Measurements from ENCODE around the gene CXCL12.

Gene CXCL12

DNA sequence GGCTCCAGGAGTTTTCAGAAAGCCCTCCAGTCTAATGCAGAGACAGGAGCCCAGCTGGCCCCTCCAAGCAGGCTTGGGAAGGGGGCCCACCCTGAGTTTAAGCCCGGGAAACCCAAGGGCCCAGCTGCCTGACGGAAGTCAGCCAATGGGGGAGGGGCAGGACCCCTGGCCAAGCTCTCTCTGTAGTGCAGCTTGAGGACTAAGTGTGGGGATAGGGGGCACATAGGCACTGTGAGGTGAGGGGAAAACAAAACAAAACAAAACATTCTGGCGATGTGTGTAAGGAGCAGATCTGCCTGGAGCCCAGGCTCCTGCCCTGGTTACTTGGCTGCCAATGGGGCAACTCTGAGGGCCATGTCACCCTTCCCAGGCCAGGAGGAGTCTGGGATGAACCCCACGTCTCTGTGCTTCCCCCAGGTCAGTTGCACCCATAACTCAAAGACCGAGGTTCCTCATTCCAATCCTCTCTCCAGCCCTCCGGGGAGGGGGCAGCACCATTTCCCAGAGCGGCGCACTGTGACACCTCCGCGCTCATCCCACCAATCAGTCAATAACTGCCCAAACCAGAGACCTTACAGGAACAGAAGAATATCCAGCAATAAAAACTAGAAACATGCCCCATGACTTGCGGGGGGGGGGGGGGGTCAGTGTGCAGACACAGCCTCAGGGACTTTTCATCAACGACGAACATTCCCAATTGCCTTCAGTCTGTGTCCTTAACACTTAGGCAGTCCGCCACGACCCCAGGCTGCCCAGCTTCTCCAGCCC, 1.7 kb downstream of the CXCL12 start:
- Histone ChIP-seq H3K36me3 (ENCODE audit: insufficient read depth, low read length) (peaks cover 25% of the 10 kb centered on the region), H3K27ac (ENCODE audit: low read depth, low read length) (peak overlapping the region; percentile 79; the same call in 1 of the 2 replicates), H3K27me3 (ENCODE audit: insufficient read depth, low read length) (peaks cover 43% of the 10 kb centered on the region), H3K4me1 (ENCODE audit: insufficient read depth, low read length) (peaks cover 33% of the 10 kb centered on the region), H3K9ac (ENCODE audit: low read depth, low read length) (0 out of 2 replicates have a peak overlapping the region, but pooled peaks have one; percentile 4), H3K4me3 (ENCODE audit: low read length) (peak overlapping the region; percentile 72), H3K9me3 (ENCODE audit: insufficient read depth, low read depth, low read length) (no peaks in the 10 kb centered on the region)
- 11% methylated on average over 15 of the region's 15 CpGs for WGBS

GRCh38 chr10:44382131-44382858, 2.6 kb downstream of the CXCL12 start:
- Histone ChIP-seq H3K9ac (ENCODE audit: low read depth, low read length) (0 out of 2 replicates have a peak overlapping the region, but pooled peaks have one; percentile 14), H3K27me3 (ENCODE audit: insufficient read depth, low read length) (peaks cover 43% of the 10 kb centered on the region), H3K4me3 (ENCODE audit: low read length) (peak overlapping the region; percentile 72), H3K27ac (ENCODE audit: low read depth, low read length) (peak overlapping the region; percentile 79), H3K4me1 (ENCODE audit: insufficient read depth, low read length) (peaks cover 33% of the 10 kb centered on the region), H3K9me3 (ENCODE audit: insufficient read depth, low read depth, low read length) (no peaks in the 10 kb centered on the region), H3K36me3 (ENCODE audit: insufficient read depth, low read length) (peaks cover 33% of the 10 kb centered on the region)
- WGBS = 3% methylated on average over 10 of the region's 10 CpGs

GRCh38 chr10:44380829-44381600, 3.9 kb downstream of the CXCL12 start:
- H3K4me1 ChIP-seq (ENCODE audit: insufficient read depth, low read length) = peaks cover 33% of the 10 kb centered on the region
- H3K27ac ChIP-seq (ENCODE audit: low read depth, low read length) = peak overlapping the region; percentile 11; the same call in 1 of the 2 replicates
- H3K36me3 ChIP-seq (ENCODE audit: insufficient read depth, low read length) = peaks cover 46% of the 10 kb centered on the region
- 92% methylated on average over 7 of the region's 8 CpGs for WGBS
- H3K4me3 ChIP-seq (ENCODE audit: low read length) = no peak overlapping the region
- no peak overlapping the region for H3K9ac ChIP-seq (ENCODE audit: low read depth, low read length)
- H3K27me3 ChIP-seq (ENCODE audit: insufficient read depth, low read length) = peaks cover 33% of the 10 kb centered on the region
- no peaks in the 10 kb centered on the region for H3K9me3 ChIP-seq (ENCODE audit: insufficient read depth, low read depth, low read length)

- H3K9me3 ChIP-seq (ENCODE audit: insufficient read depth, low read depth, low read length) = no peaks in the 10 kb centered on the region
- no peak overlapping the region for H3K27ac ChIP-seq (ENCODE audit: low read depth, low read length)
- peaks cover 54% of the 10 kb centered on the region for H3K36me3 ChIP-seq (ENCODE audit: insufficient read depth, low read length)
- WGBS = 89% methylated on average over 4 of the region's 4 CpGs
- peaks cover 33% of the 10 kb centered on the region for H3K4me1 ChIP-seq (ENCODE audit: insufficient read depth, low read length)
- peaks cover 23% of the 10 kb centered on the region for H3K27me3 ChIP-seq (ENCODE audit: insufficient read depth, low read length)
- H3K9ac ChIP-seq (ENCODE audit: low read depth, low read length) = no peak overlapping the region
- H3K4me3 ChIP-seq (ENCODE audit: low read length) = no peak overlapping the region
Observed at GRCh38 chr10:44379907-44380306, 5.0 kb downstream of the CXCL12 start.

- Histone ChIP-seq H3K27me3 (ENCODE audit: insufficient read depth, low read length) (peaks cover 12% of the 10 kb centered on the region), H3K9ac (ENCODE audit: low read depth, low read length) (no peak overlapping the region), H3K27ac (ENCODE audit: low read depth, low read length) (no peak overlapping the region), H3K36me3 (ENCODE audit: insufficient read depth, low read length) (peaks cover 66% of the 10 kb centered on the region), H3K4me1 (ENCODE audit: insufficient read depth, low read length) (peaks cover 33% of the 10 kb centered on the region), H3K9me3 (ENCODE audit: insufficient read depth, low read depth, low read length) (no peaks in the 10 kb centered on the region), H3K4me3 (ENCODE audit: low read length) (no peak overlapping the region)
- 96% methylated on average over 14 of the region's 14 CpGs for WGBS
Observed at GRCh38 chr10:44378626-44379025, 6.3 kb downstream of the CXCL12 start.

GRCh38 chr10:44377651-44378310, 7.1 kb downstream of the CXCL12 start:
- peaks cover 3% of the 10 kb centered on the region; the same call in 1 of the 2 replicates for H3K27me3 ChIP-seq (ENCODE audit: insufficient read depth, low read length)
- H3K4me3 ChIP-seq (ENCODE audit: low read length) = no peak overlapping the region
- 97% methylated on average over 16 of the region's 16 CpGs for WGBS
- peaks cover 28% of the 10 kb centered on the region for H3K4me1 ChIP-seq (ENCODE audit: insufficient read depth, low read length)
- peaks cover 72% of the 10 kb centered on the region for H3K36me3 ChIP-seq (ENCODE audit: insufficient read depth, low read length)
- H3K27ac ChIP-seq (ENCODE audit: low read depth, low read length) = no peak overlapping the region
- no peaks in the 10 kb centered on the region for H3K9me3 ChIP-seq (ENCODE audit: insufficient read depth, low read depth, low read length)
- no peak overlapping the region for H3K9ac ChIP-seq (ENCODE audit: low read depth, low read length)

DNA sequence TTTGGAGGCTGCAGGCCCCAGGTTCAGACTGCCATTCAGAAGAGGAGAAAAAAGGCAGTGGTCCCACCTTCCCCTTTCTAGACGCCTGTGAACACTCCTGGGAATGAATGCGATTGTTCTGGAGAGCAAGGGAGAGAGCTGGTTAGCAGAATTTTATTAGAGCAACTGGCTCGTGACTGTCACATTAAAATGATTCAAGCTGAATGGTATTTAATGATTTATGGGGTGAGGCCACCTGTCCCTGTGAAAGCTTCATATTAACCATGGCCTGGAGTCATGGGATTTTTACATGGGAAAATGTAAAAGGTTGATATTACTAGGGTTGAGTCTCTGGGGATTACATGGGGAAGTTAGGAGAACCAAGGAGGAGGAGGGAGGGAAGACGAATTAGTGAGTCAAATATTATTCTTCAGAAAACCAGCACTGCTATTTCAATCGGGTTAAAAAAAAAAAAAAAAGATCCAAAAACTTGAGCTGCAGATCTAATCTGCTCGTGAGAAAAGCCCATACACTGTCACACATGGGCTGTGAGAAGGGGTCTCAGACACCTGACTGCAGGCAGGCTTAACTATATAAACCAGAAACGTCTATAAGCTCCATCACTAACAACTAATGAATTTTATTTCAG, 8.3 kb downstream of the CXCL12 start:
- Histone ChIP-seq H3K27me3 (ENCODE audit: insufficient read depth, low read length) (no peaks in the 10 kb centered on the region), H3K36me3 (ENCODE audit: insufficient read depth, low read length) (peaks cover 73% of the 10 kb centered on the region), H3K9ac (ENCODE audit: low read depth, low read length) (no peak overlapping the region), H3K9me3 (ENCODE audit: insufficient read depth, low read depth, low read length) (no peaks in the 10 kb centered on the region), H3K4me3 (ENCODE audit: low read length) (no peak overlapping the region), H3K4me1 (ENCODE audit: insufficient read depth, low read length) (peaks cover 23% of the 10 kb centered on the region), H3K27ac (ENCODE audit: low read depth, low read length) (no peak overlapping the region)
- 87% methylated on average over 7 of the region's 7 CpGs for WGBS

DNA sequence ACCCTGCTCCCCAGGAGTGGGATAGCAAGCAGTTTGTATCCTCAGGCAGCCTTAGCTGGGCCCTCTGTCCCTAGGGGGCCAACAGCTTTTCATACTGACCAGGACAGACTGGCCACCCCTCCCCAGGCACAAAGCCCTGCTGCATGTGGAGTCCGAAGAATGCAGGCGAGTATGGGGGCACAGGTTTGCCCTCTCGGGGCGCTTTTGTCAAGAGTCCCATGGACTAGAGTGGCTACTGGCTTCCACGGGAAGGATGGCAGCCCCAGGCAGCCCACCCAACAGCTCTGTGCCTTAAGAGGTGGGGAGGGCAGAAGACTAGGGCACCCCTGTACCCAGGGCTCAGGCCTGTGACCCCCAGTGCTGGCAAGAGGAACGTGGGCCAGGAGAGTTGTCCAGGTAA, 10.7 kb downstream of the CXCL12 start:
- H3K4me1 ChIP-seq (ENCODE audit: insufficient read depth, low read length) = peaks cover 27% of the 10 kb centered on the region
- H3K9me3 ChIP-seq (ENCODE audit: insufficient read depth, low read depth, low read length) = no peaks in the 10 kb centered on the region
- H3K4me3 ChIP-seq (ENCODE audit: low read length) = no peak overlapping the region
- WGBS = 97% methylated on average over 6 of the region's 6 CpGs
- no peaks in the 10 kb centered on the region for H3K27me3 ChIP-seq (ENCODE audit: insufficient read depth, low read length)
- H3K27ac ChIP-seq (ENCODE audit: low read depth, low read length) = no peak overlapping the region
- H3K36me3 ChIP-seq (ENCODE audit: insufficient read depth, low read length) = peaks cover 58% of the 10 kb centered on the region
- no peak overlapping the region for H3K9ac ChIP-seq (ENCODE audit: low read depth, low read length)

- WGBS = 96% methylated on average over 27 of the region's 27 CpGs
- Histone ChIP-seq H3K4me3 (ENCODE audit: low read length) (no peak overlapping the region), H3K4me1 (ENCODE audit: insufficient read depth, low read length) (peaks cover 27% of the 10 kb centered on the region)
Observed at GRCh38 chr10:44373341-44373995, 11.4 kb downstream of the CXCL12 start.

DNA sequence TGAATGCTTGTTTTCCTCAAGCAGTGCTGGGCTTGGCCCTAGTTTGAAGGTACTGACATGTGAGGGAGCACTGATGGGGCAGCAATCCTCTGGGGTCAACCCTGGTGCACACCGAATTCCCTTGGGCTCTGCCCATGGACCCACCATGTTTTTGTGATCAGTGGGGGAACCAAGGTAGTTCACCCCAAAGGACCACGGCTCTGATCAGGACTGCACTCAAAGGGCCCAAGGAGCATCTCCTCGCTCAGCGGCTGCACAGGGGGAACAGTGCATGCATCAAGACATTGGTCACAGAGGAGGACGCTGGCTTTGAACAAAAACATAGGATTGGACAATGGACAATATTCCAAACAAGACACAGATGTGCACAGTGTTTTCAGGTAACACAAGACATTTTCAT, 12.7 kb downstream of the CXCL12 start:
- no peaks in the 10 kb centered on the region for H3K27me3 ChIP-seq (ENCODE audit: insufficient read depth, low read length)
- H3K4me1 ChIP-seq (ENCODE audit: insufficient read depth, low read length) = peaks cover 27% of the 10 kb centered on the region
- peaks cover 38% of the 10 kb centered on the region for H3K36me3 ChIP-seq (ENCODE audit: insufficient read depth, low read length)

More at GRCh38 chr10:44373341-44373995, 11.4 kb downstream of the CXCL12 start:
- Histone ChIP-seq H3K27ac (ENCODE audit: low read depth, low read length) (no peak overlapping the region), H3K9me3 (ENCODE audit: insufficient read depth, low read depth, low read length) (no peaks in the 10 kb centered on the region), H3K9ac (ENCODE audit: low read depth, low read length) (no peak overlapping the region), H3K27me3 (ENCODE audit: insufficient read depth, low read length) (no peaks in the 10 kb centered on the region), H3K36me3 (ENCODE audit: insufficient read depth, low read length) (peaks cover 51% of the 10 kb centered on the region)

More for the DNA sequence above, 12.7 kb downstream of the CXCL12 start:
- Histone ChIP-seq H3K9ac (ENCODE audit: low read depth, low read length) (no peak overlapping the region), H3K4me3 (ENCODE audit: low read length) (no peak overlapping the region), H3K9me3 (ENCODE audit: insufficient read depth, low read depth, low read length) (no peaks in the 10 kb centered on the region), H3K27ac (ENCODE audit: low read depth, low read length) (peak overlapping the region; percentile 98; the same call in 1 of the 2 replicates)
- 93% methylated on average over 5 of the region's 5 CpGs for WGBS
